ENCODE data around the gene CCDC40. TPM values are rescaled to one million over a fixed set of nuclear protein-coding genes. Genes with fewer than 3 reads are reported as not detected.

The CCDC40 gene
- total and polyA plus RNA-seq, 2 donors (not counting 1 experiment from before 2014, with no cell fraction given): 0.63 to 3.2 TPM

- WGBS (ENCODE audit: insufficient coverage): 93% methylated on average over 16 of the region's 16 CpGs
- no peaks in the 10 kb centered on the region for H4K20me1 ChIP-seq (ENCODE audit: control insufficient read depth, insufficient read depth, low read length, poor library complexity, severe bottlenecking)
- H3K79me2 ChIP-seq (ENCODE audit: control insufficient read depth, insufficient read depth, low read length): no peaks in the 10 kb centered on the region
- Mint-ChIP-seq H3K4me1 (peaks cover 12% of the 10 kb centered on the region), H3K9me3 (ENCODE audit: insufficient read depth) (no peaks in the 10 kb centered on the region), H3K27ac (no peak overlapping the region), H3K27me3 (no peaks in the 10 kb centered on the region), H3K4me3 (no peak overlapping the region)
- intact Hi-C loops (cut with micrococcal nuclease): no loop called here
- TF ChIP-seq CTCF (IDR thresholded peaks at IDR 0.05) (no peak), EZH2 (IDR thresholded peaks at IDR 0.05; ENCODE audit: borderline replicate concordance, insufficient read depth, low read depth, low read length, poor library complexity, severe bottlenecking) (no peak)
- CTCF ChIA-PET: no interaction called here
- H3K9me3 ChIP-seq (ENCODE audit: control extremely low read depth in 1 of 3, control insufficient read depth in 2 of 3, insufficient read depth in 1 of 3, low read length in 2 of 3): no peaks in the 10 kb centered on the region
- no peak overlapping the region for H3K4me3 ChIP-seq (ENCODE audit: control extremely low read depth in 1 of 5, extremely low read depth in 1 of 5, insufficient read depth in 1 of 5, low read depth in 2 of 5, low read length in 4 of 5)
- H3K27ac ChIP-seq (ENCODE audit: low read length in 2 of 2): no peak overlapping the region
- no peaks in the 10 kb centered on the region for H3K36me3 ChIP-seq (replicated peaks in 1 of 2; ENCODE audit: control extremely low read depth in 1 of 2, control insufficient read depth in 1 of 2, extremely low read depth in 1 of 2, insufficient read depth in 2 of 2, low read length in 1 of 2)
- H3K4me2 ChIP-seq (replicated peaks; ENCODE audit: low read depth, low read length, poor library complexity, severe bottlenecking): no peak overlapping the region
- H3K27me3 ChIP-seq (replicated peaks in 1 of 4; ENCODE audit: control extremely low read depth in 1 of 4, control insufficient read depth in 3 of 4, insufficient read depth in 4 of 4, low read length in 3 of 4): peaks cover 0 to 3% (median 0%) of the 10 kb centered on the region in 4 experiments
- peaks cover 9 to 12% of the 10 kb centered on the region in 2 donors for H3K4me1 ChIP-seq (ENCODE audit: control insufficient read depth in 2 of 2, insufficient read depth in 2 of 2, low read length in 2 of 2)
- H2AFZ ChIP-seq (ENCODE audit: insufficient read depth, low read depth, low read length, poor library complexity, severe bottlenecking): no peak overlapping the region
- POLR2A ChIA-PET: no interaction called here
- ATAC-seq (ENCODE audit: low read depth) (no peak), DNase-seq (no peak)
- no peak overlapping the region for H3K9ac ChIP-seq (ENCODE audit: low read length)
Observed at GRCh38 chr17:80095844-80096475, 59.5 kb downstream of the CCDC40 start.

GRCh38 chr17:80096561-80097021, 60.1 kb downstream of the CCDC40 start:
- ATAC-seq (ENCODE audit: low read depth) (no peak), DNase-seq (no peak)
- Histone ChIP-seq H2AFZ (ENCODE audit: insufficient read depth, low read depth, low read length, poor library complexity, severe bottlenecking) (no peak overlapping the region), H3K27me3 (replicated peaks in 1 of 4; ENCODE audit: control extremely low read depth in 1 of 4, control insufficient read depth in 3 of 4, insufficient read depth in 4 of 4, low read length in 3 of 4) (peaks cover 0 to 3% (median 0%) of the 10 kb centered on the region in 4 experiments), H4K20me1 (ENCODE audit: control insufficient read depth, insufficient read depth, low read length, poor library complexity, severe bottlenecking) (no peaks in the 10 kb centered on the region), H3K4me2 (replicated peaks; ENCODE audit: low read depth, low read length, poor library complexity, severe bottlenecking) (no peak overlapping the region), H3K9ac (ENCODE audit: low read length) (no peak overlapping the region), H3K4me3 (ENCODE audit: control extremely low read depth in 1 of 5, extremely low read depth in 1 of 5, insufficient read depth in 1 of 5, low read depth in 2 of 5, low read length in 4 of 5) (no peak overlapping the region), H3K36me3 (replicated peaks in 1 of 2; ENCODE audit: control extremely low read depth in 1 of 2, control insufficient read depth in 1 of 2, extremely low read depth in 1 of 2, insufficient read depth in 2 of 2, low read length in 1 of 2) (no peaks in the 10 kb centered on the region), H3K9me3 (ENCODE audit: control extremely low read depth in 1 of 3, control insufficient read depth in 2 of 3, insufficient read depth in 1 of 3, low read length in 2 of 3) (no peaks in the 10 kb centered on the region), H3K27ac (ENCODE audit: low read length in 2 of 2) (no peak overlapping the region), H3K79me2 (ENCODE audit: control insufficient read depth, insufficient read depth, low read length) (no peaks in the 10 kb centered on the region), H3K4me1 (ENCODE audit: control insufficient read depth in 2 of 2, insufficient read depth in 2 of 2, low read length in 2 of 2) (peaks cover 9 to 12% of the 10 kb centered on the region in 2 donors)
- no peaks in the 10 kb centered on the region for H3K9me3 Mint-ChIP-seq (ENCODE audit: insufficient read depth)
- intact Hi-C loops (cut with micrococcal nuclease): no loop called here
- 91% methylated on average over 10 of the region's 12 CpGs for WGBS (ENCODE audit: insufficient coverage)
- CTCF ChIA-PET: no interaction called here
- H3K27me3 Mint-ChIP-seq: no peaks in the 10 kb centered on the region
- H3K4me3 Mint-ChIP-seq: no peak overlapping the region
- peaks cover 12% of the 10 kb centered on the region for H3K4me1 Mint-ChIP-seq
- no peak for TF ChIP-seq CTCF (IDR thresholded peaks at IDR 0.05)
- TF ChIP-seq EZH2 (IDR thresholded peaks at IDR 0.05; ENCODE audit: borderline replicate concordance, insufficient read depth, low read depth, low read length, poor library complexity, severe bottlenecking): no peak
- POLR2A ChIA-PET: no interaction called here
- no peak overlapping the region for H3K27ac Mint-ChIP-seq

Data from B cell (primary cell).